ENCODE data around the gene PTBP3. TPM values are rescaled to one million over a fixed set of nuclear protein-coding genes. Genes with fewer than 3 reads are reported as not detected.

The PTBP3 gene
- total RNA-seq, 1 experiment from 2014 or later, result 31.7 TPM

GRCh38 chr9:112170235-112170634, 163.2 kb downstream of the PTBP3 start:
- no peak for DNase-seq (ENCODE audit: low read depth)

- no peak for DNase-seq (ENCODE audit: low read depth)
Measured at GRCh38 chr9:112169368-112169767, 164.1 kb downstream of the PTBP3 start.

GRCh38 chr9:112168197-112168596, 165.2 kb downstream of the PTBP3 start:
- no peak for DNase-seq (ENCODE audit: low read depth)

Other genes starting within 250 kb of the PTBP3 start
- gene SUSD1, start 158.3 kb downstream of the PTBP3 start, total RNA-seq (2014; rRNA removed), result 5.5 and 6.8 TPM in 2 replicates
- 43.3 and 45.8 TPM in 2 replicates for gene HSDL2, start 46.5 kb upstream of the PTBP3 start, total RNA-seq (2014; rRNA removed)
- gene KIAA1958, start 153.2 kb upstream of the PTBP3 start, total RNA-seq (2014; rRNA removed), result 0.71 and 1.4 TPM in 2 replicates

Data from LHCN-M2 (cell line).